Stimulated activated CD8-positive, alpha-beta memory T cell treated with anti-CD3 and anti-CD28 coated beads, Interleukin-4, amount 100 ng/mL, for 48 hours (primary cell): ENCODE results near the gene PRELID1.
"Not testable (repeated sequence)": the region's sequence is repeated elsewhere in the genome, so short reads cannot be mapped to it uniquely, and the experiment has no call there.

ENCODE experiments used
- DNase-seq: peaks from one replicate; pipeline ENCODE4 v3.0.0-alpha.2; 2020

PRELID1 gene

DNA sequence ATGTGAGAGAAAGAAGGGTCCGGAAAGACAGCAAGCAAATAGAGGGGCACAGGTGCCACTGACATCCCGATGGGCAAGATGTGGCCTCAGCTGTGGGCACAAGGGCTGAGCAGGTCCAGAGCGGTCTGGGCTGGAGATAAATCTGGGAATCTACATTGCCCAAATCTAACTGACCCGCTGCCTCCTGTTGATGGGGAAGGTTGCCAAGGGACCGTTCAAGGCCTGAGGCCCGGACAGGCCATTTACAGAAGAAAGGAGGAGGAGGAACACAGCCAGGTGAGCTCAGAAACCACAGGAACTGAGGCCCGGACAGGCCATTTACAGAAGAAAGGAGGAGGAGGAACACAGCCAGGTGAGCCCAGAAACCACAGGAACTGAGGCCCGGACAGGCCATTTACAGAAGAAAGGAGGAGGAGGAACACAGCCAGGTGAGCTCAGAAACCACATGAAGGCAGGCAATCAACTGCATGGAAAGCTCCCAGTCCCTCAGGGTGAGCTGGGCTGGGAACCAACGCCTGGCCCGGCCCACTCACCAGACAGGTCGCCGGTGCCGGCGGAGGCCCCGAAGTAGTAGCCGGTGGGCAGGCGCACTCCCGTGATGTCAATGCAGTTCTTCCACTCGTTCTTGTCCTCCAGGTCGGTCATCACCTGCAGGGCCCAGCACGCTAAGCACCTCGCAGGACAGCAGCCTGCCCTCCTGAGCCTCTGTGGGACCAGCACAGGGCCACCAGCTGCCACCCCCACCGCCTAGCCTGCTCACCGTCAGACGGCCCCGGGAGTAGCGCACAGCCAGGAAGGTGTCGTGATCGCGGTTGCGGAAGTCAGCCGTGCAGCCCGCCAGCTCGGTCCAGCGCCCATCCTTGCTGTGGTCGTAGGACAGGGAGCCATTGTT lies 33.2 kb downstream of the PRELID1 start:
- no peak for DNase-seq

DNA sequence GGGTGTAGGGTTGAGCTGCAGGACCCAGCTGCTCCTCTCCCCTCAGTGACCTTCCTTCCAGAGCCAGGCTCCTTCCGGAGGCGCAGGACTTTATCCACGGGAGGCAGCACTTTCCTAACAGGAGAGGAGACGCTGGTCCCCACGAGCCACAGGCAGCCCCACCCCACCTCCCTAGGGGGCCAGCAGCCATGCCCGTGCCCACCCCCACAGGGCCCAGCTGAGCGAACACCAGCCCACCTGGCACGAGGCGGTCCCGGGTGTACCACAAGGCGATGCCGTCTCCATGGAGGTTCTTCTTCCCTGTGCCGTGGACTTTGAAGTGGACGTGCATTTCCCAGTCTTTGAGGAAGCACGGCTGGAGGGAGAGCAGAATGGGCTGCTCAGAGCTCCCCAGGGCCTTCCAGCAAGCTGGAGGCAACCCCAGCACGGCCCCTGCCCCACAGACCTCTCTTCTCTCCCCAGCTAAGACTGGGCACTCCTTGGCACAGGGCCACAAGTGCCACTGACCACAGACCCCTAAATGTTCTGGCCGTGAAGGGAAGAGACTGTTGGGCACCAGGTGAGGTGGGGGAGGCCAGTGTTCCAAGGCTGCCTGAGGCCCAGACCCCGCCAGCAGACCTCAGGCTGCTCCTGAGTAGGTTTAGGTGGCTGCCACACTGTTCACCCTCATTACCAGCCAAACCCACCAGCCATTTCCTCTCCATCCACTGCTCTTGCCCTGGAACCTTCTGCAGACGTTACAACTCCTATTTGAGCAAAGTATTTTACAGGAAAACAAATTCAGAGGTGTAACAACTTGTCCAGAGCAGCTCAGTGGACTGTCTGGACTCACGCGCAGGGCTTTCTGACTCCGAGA lies 34.9 kb downstream of the PRELID1 start:
- DNase-seq = no peak

DNA sequence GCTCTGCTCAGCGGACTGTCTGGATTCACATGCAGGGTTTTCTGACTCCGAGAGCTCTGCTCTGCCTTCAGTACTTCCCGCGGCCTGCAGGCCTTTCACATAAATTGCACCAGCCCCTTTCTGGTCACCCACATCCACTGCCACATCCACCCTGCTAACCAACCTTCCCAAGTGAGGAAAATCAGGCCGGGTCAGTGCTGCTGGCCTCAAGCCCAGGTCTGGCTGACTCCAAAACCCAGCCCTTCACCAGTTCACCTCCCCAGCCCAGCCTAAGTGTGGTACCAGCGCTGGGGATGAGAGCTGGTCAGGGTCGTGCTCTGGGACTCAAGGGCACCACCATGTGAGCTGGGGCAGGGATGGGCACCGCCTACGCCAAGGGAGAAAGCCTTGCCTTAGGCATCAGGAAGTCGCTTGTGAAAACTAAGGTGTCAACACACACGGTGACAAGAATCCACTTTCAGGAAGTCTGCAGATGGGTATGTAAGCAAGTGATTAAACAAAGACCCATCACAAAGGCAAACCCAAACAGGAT lies 35.6 kb downstream of the PRELID1 start:
- no peak for DNase-seq

DNA sequence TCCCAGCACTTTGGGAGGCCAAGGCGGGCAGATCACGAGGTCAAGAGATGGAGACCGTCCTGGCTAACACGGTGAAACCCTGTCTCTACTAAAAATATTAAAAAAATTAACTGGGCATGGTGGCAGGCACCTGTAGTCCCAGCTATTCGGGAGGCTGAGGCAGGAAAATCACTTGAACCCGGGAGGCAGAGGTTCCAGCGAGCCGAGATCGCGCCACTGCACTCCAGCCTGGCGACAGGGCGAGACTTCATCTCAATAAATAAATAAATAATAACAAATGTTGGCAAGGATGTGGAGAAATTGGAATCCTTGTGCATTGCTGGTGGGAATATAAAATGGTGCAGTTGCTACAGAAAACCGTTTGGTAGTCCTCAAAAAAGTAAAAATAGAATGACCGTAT lies 39.4 kb downstream of the PRELID1 start:
- not testable (repeated sequence) for DNase-seq

DNA sequence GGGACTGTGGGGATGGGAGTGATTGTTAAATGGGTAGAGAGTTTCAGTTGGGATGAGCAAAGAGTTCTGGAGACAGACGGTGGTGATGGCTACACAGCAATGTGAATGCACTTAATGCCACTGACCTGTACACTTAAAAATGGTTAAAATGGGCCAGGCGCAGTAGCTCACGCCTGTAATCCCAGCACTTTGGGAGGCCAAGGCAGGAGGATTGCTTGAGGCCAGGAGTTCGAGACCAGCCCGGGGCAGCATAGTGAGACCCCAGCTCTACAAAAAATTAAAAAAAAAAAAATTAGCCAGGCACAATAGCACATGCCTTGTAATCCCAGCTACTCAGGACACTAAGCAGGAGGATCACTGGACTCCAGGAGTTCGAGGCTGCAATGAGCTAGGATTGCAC lies 40.2 kb downstream of the PRELID1 start:
- DNase-seq = no peak

DNA sequence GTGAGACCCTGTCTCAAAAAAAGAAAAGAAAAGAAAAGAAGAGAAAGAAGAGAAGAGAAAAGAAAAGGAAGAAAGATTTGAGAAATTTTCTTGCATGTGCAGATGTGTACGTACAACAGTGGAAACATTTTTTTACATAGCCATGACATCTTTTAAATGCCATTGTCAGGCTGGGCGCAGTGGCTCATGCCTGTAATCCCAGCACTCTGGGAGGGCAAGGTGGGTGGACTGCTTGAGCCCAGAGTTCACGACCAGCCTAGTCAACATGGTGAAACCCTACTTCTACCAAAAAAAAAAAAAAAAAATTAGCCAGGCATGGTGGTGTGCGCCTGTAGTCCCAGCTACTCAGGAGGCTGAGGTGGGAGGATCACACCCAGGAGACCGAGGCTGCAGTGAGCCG lies 41.3 kb downstream of the PRELID1 start:
- DNase-seq = no peak

DNA sequence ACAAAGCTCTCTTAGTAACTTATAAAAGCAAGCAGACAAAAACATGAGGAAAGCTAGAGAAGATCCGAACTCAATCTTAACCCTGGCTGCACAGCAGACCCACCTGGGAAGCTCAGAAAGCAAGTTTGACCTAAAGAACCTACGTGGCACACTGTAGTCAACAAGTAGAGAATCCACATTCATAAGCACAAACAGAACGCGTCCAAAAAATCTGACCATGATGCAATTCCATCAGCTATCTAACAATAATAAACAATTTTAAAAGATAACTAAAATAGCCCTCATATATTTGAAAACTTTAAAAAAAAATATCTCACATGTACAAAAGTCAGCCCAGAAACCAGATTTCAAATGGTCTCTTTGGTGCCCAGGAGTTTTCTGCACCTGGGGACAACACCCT lies 43.2 kb downstream of the PRELID1 start:
- no peak for DNase-seq

DNA sequence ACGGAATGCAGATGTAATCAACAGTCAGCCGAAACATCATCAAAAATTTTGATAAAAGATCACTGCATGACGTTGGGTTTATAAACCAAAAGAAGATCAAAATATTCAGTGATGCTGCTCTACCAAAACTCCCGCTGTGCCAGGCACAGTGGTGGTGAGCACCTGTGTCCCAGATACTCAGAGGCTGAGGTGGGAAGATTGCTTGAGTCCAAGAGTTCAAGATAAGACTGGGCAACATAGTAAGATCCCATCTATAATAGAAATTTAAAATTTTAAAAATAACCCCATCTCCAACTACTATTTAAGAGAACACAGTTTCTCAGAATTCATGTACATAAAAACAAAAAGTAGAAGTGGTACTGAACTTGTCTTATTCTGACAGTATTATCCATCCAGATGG lies 44.1 kb downstream of the PRELID1 start:
- DNase-seq = no peak

DNA sequence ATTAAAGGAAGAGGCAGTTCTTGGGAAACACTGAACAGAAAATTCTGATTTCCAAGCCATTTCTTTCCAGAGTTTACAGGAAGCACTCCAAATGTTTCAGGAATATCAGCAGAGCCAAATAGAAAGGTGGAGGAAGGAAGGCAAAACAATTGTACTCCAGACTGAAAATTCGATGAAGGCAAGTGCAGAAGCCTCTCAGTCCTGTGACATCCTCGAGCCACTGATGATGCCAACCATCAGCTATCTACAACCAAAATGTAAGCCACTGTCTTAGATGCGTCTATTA lies 45.7 kb downstream of the PRELID1 start:
- no peak for DNase-seq

DNA sequence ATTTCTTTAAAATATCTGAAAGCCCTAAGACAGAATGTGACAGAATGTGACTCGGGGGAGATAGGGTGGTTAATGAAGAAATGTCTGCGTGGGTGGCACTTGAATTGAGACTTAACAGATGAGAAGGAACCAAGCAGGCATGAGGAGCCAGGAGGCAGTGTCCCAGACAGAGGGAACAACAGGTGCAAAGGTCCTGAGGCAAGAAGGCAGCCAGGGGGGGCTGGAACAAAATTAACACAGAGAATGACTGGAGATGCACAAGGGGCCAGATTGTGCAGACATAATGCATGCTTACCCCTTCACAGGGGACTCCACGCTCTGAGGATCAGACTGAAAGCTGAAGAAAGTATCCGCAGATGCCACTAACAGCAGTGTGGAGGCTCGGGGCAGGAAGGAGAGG lies 46.2 kb downstream of the PRELID1 start:
- DNase-seq = no peak

DNA sequence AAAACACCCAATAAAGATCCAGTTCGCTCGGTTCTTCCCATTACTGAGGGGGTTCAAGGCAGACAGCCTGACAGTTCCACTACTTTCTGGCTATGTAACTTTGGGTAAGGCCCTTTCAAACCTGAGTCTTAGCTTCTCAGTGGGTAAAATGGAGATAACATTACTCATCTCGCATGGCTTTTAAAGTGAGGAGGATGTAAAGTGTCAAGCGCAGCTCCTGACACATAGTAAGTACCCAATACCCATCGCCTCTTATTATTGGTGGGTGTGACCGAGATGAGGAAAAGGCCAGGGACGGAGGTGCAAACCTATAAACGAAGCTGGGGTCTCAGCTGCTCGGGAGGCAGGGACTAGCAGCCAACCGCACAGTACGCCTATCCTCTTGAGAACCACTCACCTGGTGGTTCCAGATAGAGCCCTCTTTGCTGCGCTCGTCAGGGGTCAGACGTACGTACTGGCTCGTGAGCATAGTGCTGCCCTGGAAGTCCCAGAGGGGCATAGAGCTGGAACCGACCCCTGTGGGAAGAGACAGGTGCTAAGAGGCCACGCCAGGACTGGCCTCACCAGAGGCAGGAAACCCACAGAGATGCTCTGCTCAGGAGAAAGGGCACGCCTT lies 47.3 kb downstream of the PRELID1 start:
- DNase-seq = no peak

DNA sequence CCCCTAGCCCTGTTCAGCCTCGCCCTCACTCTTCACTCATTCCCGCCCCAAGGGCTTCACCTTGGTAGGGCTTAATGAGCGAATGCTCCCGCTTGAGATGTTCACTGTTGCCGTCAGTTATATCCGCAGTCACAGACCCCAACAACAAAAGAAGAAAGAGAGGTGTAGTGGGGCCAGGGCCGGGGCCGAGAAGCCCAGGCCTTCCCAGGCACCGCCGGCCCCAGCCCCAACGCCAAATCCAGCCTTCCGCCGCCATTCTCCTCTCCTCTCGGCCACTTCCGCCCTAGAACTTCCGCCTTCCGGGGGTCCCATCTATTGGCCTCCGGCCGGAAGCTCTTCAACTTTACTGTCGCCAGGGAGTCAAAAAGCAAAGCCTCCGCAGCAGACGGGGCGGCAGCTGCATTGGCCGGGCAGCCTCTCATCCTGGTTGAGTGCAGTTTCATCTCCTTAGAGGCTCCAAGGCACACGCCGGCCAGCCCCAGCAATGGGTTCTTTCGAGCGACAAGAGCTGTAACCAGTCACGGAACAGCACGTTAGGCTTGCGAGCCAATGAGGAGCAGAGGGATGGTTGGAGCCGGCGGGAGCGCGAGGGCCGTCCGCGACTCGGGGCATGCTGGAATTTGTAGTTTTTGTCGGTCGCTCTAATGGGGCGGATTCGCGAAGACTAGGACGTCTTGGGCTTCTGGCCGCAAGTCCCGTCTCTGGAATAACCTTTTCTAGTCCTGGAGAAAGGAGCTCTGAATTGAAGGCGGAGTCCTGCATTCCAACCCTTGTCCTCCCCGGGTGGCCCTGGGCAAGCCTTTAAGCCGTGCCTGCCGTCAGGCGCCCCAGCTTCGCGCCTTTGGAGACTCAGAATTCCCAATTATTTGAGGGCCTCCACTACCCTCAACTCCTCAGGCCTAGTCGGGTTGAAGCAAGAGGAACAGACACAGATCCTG lies 48.1 kb downstream of the PRELID1 start, which contains the start of gene LMAN2:
TSS of gene LMAN2 (minus strand) at position 277 of the 938 bp plus-strand sequence. CDS start at position 256, 21 bp downstream.
- peak; percentile 91 for DNase-seq

DNA sequence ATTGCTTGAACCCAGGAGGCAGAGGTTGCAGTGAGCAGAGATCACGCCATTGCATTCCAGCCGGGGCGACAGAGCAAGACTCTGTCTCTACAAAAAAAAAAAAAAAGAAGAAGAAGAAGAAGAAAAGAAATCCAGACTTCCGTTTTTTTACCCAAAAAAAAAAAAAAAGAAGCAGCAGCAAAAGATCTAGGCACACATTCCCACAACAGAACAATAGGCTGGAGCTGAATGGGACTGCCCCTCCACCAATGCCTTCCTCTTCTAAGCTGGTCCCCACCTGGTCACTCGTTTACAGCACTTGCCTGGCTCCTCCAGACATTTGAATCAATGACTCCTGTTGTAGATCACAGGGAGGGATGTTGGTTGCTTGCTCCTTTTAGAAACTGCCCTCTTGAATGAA lies 49.5 kb downstream of the PRELID1 start:
- DNase-seq = no peak

DNA sequence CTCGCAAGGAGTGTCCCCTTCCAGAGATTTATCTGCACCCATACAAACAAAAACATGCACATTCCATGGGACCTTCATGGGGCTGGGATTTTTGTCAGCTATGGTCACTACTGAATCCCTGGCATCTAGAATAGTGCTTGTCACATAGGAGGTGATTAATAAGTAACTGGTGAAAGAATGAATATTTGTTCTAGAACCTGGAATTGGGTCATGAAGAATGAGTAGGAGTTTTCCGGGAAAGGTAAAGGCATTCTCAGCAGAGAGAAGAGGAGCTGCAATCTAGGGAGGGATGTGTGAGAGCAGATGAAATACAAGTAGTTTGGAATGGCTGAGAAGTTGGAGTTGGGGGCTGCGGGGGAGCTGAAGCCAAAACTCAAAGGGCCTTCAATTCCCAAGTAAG lies 50.7 kb downstream of the PRELID1 start:
- no peak for DNase-seq

DNA sequence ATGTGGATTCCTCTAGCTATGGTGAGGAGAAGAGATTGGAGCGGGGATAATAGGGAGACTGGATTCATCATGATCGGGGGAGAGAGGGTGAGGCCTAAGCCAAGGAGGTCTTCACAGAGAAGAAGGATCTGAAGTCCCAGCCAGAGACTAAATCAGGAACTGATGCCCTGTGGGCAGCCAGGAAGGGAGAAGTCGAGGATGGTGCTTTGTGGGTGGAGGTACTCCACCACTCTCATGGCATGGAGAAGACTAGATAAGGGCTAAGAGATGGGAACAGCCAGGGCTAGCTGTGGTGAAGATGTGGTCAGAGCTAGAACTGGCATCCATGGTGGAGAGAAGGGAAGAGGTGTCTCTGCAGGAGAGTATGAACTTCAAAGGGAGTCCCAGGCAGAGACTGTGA lies 51.1 kb downstream of the PRELID1 start:
- DNase-seq = no peak

DNA sequence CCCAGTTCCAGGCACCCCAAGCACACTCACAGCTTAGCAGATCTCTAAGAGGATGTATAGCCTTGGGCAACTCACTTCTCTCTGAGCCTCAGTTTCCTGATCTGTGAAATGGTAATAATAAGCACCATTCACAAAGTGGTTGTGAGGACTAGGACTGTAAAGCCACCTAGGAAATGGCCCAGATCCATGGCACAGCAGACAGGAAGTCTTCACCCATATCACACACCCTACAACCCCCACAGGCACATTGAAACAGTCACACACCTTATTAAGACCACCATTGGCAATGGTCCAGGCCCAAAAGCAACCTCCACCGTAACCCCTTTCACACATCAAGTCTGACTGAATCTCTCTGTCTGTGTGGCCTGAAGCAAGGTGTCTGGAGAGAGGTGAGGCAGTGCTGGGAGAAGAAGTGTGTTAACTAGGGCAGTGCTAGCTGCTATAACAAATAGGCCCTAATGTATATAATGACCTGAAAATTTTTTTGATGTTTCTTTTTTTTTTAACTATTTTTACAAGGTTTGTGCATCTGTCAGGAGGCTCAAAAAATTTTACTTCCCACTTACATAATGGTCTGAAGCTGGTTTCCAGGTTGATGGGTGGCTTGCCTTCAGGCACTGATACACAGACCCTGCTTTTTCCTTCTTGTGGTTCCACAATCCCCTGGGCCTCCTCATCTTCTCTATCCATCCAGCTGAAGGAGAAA lies 51.7 kb downstream of the PRELID1 start:
- DNase-seq = no peak

DNA sequence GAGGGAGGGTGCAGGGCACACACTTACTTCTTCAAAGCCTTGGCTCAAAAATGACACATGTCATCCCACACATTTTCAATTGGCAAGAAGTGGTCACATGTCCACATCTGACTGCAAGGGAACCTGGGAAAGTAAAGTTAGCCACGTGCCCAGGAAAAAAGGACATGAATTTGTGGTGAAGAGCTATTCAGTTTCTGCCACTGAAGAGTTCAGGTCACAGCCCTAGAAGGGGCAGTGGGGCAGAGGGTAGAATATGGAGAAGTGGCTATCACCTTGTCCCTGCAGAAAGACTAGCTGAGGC lies 52.2 kb downstream of the PRELID1 start:
- DNase-seq = no peak
